NCI-H1105 (cell line): ENCODE measurements around the gene CHD3.
A peak's percentile ranks its signal among the peaks of the same experiment; 100 is the strongest.

ENCODE experiments used
- DNase-seq: peaks from one replicate; lab custom pipeline; 2025; lab: John Stamatoyannopoulos, UW

CHD3 gene

GRCh38 chr17:7864995-7865650 lies 23.5 kb upstream of the CHD3 start:
- no peak for DNase-seq

GRCh38 chr17:7867881-7868329 lies 20.7 kb upstream of the CHD3 start:
- no peak for DNase-seq

GRCh38 chr17:7873051-7873450 lies 15.5 kb upstream of the CHD3 start:
- no peak for DNase-seq

- no peak for DNase-seq
These were observed 12.7 kb upstream of the CHD3 start for GRCh38 chr17:7875804-7876370.

GRCh38 chr17:7878234-7878633 lies 10.4 kb upstream of the CHD3 start:
- no peak for DNase-seq

- DNase-seq, result no peak
These were observed 8.3 kb upstream of the CHD3 start for GRCh38 chr17:7880076-7880868.

- peak; percentile 81 for DNase-seq
These were observed 7.1 kb upstream of the CHD3 start for GRCh38 chr17:7881276-7882054.

- peak; percentile 81 for DNase-seq
These were observed 6.5 kb upstream of the CHD3 start for GRCh38 chr17:7882068-7882467.

- no peak for DNase-seq
These were observed 6.0 kb upstream of the CHD3 start for GRCh38 chr17:7882629-7883028.

GRCh38 chr17:7883781-7884386 lies 4.7 kb upstream of the CHD3 start:
- peak; percentile 6 for DNase-seq

- no peak for DNase-seq
These were observed 3.8 kb upstream of the CHD3 start for GRCh38 chr17:7884581-7885366.

- DNase-seq, result peak; percentile 49
These were observed 3.0 kb upstream of the CHD3 start for GRCh38 chr17:7885367-7886226.

- DNase-seq, result peak; percentile 48
These were observed 2.2 kb upstream of the CHD3 start for GRCh38 chr17:7886227-7887037.

GRCh38 chr17:7887038-7887481 lies 1.5 kb upstream of the CHD3 start:
- no peak for DNase-seq

GRCh38 chr17:7887482-7888183 lies 956 bp upstream of the CHD3 start:
- DNase-seq, result peak; percentile 98

- peak; percentile 99 for DNase-seq
These were observed 772 bp downstream of the CHD3 start for GRCh38 chr17:7889166-7889955.

GRCh38 chr17:7893187-7893880 lies 4.7 kb downstream of the CHD3 start:
- peak; percentile 54 for DNase-seq
